Epithelial cell of proximal tubule (primary cell): ENCODE results near the gene EGFR. TPM values are rescaled to one million over a fixed set of nuclear protein-coding genes. Genes with fewer than 3 reads are reported as not detected.
A peak's percentile ranks its signal among the peaks of the same experiment; 100 is the strongest.

Experiments used
- DNase-seq: peaks from one replicate; pipeline ENCODE4 v3.0.0-alpha.2; 2011; ENCODE audit warnings: low read depth
- H3K4me3 ChIP-seq: 2 replicates; pipeline ENCODE4 v1.5.1; 2011; ENCODE audit warnings: low read depth, mild to moderate bottlenecking, low read length
- total RNA-seq: library from RNA; depleted of rRNA; stranded (reverse); fragments of >200 nt; gene quantifications from 2 replicates; pipeline ENCODE4 v1.2.3, GENCODE V29; 2015
- TF ChIP-seq, protein P1 (sequence below): conservative IDR thresholded peaks from 2 replicates; pipeline ENCODE4 v1.5.1; 2012; ENCODE audit warnings: low read depth, mild to moderate bottlenecking, low read length

EGFR gene
- total RNA-seq, 1 donor from 2014 or later, result 48.1 TPM

DNA sequence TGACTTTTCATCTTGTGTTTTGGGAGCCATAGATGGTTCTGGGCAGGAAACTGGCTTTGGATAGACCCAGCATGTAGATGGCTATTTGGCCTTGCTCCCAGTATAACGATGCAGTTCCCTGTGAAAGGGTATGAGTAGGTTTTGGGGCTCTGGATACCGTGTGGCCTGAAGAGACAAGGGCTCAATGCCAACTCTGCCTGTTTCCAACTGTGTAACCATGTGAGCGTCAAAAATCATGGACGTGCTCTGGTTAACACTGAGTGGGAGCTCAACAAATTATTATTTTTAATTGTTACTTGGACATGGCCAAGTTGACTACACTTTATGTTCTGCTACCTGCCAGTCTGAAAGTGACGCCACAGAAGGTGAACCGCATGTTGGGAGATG, 41.8 kb downstream of the EGFR start:
- TF ChIP-seq, protein P1, sequence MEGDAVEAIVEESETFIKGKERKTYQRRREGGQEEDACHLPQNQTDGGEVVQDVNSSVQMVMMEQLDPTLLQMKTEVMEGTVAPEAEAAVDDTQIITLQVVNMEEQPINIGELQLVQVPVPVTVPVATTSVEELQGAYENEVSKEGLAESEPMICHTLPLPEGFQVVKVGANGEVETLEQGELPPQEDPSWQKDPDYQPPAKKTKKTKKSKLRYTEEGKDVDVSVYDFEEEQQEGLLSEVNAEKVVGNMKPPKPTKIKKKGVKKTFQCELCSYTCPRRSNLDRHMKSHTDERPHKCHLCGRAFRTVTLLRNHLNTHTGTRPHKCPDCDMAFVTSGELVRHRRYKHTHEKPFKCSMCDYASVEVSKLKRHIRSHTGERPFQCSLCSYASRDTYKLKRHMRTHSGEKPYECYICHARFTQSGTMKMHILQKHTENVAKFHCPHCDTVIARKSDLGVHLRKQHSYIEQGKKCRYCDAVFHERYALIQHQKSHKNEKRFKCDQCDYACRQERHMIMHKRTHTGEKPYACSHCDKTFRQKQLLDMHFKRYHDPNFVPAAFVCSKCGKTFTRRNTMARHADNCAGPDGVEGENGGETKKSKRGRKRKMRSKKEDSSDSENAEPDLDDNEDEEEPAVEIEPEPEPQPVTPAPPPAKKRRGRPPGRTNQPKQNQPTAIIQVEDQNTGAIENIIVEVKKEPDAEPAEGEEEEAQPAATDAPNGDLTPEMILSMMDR, result no peak
- DNase-seq, result no peak
- no peak overlapping the region for H3K4me3 ChIP-seq

DNA sequence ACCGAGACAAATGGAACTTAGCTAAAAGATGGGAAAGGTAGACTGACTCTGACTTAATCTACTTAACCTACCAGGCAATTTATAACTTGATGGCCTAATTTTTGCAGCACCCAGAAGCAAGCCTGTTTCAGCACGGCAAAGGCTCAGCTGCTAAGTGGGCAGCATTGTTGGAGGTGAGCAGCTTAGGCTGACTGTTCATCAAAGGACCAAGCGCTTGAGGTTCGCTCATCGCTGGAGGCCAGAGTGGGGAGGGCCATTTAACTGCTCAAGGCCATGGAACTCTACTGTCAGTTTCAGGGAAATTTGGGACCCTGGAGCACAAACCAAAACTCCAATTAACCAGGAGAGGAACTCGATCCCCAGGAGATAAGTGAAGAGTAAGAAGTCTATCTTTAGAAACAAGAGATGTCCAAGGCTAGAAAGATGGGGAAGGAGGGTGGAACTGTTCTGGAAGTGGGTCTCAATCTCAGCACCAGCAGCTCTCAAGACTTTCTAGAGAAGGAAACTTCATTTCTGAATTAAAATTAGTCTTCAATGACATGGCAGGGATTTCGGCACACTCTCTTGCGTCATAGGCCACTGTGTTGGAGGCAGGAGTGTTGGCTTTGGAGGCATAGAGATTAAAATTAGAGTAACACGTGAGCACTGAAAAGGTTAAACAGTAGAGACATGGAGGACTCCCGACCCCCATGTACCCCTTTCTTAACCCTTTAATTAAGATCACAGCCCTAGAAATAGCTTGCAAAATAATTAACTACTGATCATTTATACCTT, 43.1 kb downstream of the EGFR start:
- H3K4me3 ChIP-seq, result no peak overlapping the region
- TF ChIP-seq, protein P1, result no peak

DNA sequence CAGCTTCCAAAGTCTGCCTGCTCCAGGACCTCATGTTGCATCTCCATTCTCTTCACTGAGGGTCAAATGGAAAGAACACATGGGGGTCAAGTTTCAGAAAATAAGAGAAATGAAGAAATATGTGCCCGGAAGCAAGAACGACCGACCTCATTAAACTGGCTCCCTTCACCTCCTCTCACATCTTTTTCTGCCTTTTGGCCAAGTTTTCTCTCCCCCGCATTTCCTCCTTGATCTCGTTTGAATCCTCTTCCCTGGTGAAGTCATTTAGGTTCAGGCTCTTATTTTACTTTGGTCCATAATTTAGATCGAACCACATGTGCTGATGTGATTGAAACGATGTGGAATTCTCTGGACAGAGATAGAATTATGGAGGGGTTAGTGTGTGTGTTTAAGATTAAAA, 44.2 kb downstream of the EGFR start:
- no peak overlapping the region for H3K4me3 ChIP-seq
- TF ChIP-seq, protein P1, result no peak
- no peak for DNase-seq

More for the DNA sequence above, 43.1 kb downstream of the EGFR start:
- no peak for DNase-seq

DNA sequence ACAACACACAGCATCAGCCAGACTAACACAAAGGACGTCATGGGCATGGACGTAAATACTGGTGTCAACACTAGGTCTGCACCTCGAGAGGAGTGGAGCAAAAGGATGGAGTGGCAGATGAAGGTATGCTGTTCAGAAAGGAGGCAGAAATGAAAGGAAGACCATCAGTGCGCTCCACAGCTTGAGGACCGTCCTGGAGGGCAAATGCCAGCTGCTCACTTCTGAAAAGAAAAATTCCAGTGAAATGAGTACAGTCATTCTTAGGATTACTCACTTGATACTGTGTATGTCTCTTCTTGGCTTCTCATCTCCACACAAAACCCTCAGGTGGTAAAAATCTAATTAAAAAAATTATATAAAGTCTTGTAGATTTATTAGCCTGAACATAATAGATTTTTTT, 44.8 kb downstream of the EGFR start:
- TF ChIP-seq, protein P1, result no peak
- H3K4me3 ChIP-seq, result no peak overlapping the region
- DNase-seq, result no peak

DNA sequence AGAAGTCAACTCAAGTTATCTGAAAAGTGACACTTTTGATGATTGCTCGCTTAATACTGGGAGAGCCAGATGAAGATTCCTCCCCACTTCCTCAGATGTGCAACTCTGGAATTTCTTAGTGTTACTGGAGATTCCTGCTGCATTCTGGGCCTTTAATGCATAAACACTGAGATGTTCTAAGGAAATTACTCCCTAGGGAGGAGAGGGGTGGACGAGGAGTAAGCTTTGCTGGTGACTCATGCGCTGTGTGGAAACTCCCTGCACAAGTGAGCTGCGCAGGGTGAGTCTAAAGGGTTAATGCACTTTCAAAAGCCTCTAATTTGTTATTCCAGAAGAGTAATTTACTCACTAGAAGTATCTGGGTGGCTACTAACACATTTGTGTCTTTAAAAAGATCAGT, 46.3 kb downstream of the EGFR start:
- TF ChIP-seq, protein P1, result no peak
- peak; percentile 97 for DNase-seq
- H3K4me3 ChIP-seq, result no peak overlapping the region

DNA sequence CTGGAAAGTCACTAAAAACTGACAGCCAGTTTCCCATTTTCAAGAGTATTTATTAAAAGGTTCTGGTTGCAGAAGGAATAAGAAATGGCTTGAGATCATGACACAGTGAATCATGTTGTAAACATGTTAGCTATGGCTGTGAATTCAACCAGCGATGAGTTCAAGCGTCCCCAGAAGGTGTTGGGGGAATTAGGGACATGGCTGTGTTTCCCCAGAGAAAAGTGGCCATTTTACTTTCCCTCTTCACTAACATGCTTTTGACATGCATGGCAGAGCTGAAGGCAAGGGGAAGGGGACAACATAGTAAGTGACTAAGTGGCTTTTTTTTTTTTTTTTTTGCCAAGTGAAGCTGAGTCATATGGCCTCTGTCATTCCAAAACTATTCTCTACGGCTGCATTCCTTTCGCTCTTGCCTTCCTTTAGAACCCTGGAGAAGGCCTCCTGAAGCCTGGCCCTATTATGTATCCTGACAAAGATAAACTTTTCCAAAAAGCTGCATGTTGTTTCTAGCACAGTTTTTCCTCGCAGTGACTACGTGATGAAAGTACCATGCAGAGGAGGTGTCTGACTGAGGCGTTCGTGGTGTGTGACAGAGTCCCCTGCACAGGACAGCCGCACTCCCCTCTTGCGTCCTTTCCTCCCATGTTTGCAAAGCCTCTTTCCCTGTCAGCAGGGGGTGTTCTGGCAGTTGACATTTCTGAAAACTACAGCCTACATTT, 46.9 kb downstream of the EGFR start:
- TF ChIP-seq, protein P1, result peak; percentile 20
- no peak overlapping the region for H3K4me3 ChIP-seq
- peak; percentile 91 for DNase-seq
